Measurements from ENCODE around the gene DCTD. TPM values are rescaled to one million over a fixed set of nuclear protein-coding genes. Genes with fewer than 3 reads are reported as not detected.

DCTD gene
- total RNA-seq, 1 experiment from 2014 or later = 168 TPM

GRCh38 chr4:182913036-182913435, 4.2 kb downstream of the DCTD start:
- Mint-ChIP-seq H3K4me1 (ENCODE audit: insufficient read depth, unreplicated experiment) (peaks cover 13% of the 10 kb centered on the region), H3K36me3 (ENCODE audit: insufficient read depth, unreplicated experiment) (peaks cover 57% of the 10 kb centered on the region), H3K27me3 (ENCODE audit: insufficient read depth, unreplicated experiment) (no peaks in the 10 kb centered on the region), H3K27ac (ENCODE audit: low read depth, unreplicated experiment) (no peak overlapping the region), H3K4me3 (ENCODE audit: unreplicated experiment) (no peak overlapping the region), H3K9me3 (ENCODE audit: unreplicated experiment) (no peaks in the 10 kb centered on the region)
- DNase-seq (ENCODE audit: unreplicated experiment) = no peak
- ChIA-PET POLR2A (no interaction called here), CTCF (interaction anchor here (1.0 to 2.5 kb wide), 3 partner anchors 12 to 349 kb away, joined by 4 to 7 read pairs (median 4); no protein-coding TSS in a partner anchor)
- intact Hi-C loops (cut with micrococcal nuclease) = no loop called here
- TF ChIP-seq CTCF (IDR thresholded peaks at IDR 0.05; ENCODE audit: unreplicated experiment) = no peak
- BruUV-seq (replicated peaks) = no TSS peak

- ChIA-PET CTCF (interaction anchor here (0.5 to 1.1 kb wide), 5 partner anchors 17 to 1498 kb away, joined by 3 to 4 read pairs (median 3); no protein-coding TSS in a partner anchor), POLR2A (interaction anchor here (0.9 kb wide), 1 partner anchor 13 kb away, joined by 3 read pairs; no protein-coding TSS in a partner anchor)
- no peak for TF ChIP-seq CTCF (IDR thresholded peaks at IDR 0.05; ENCODE audit: unreplicated experiment)
- peaks cover 3% of the 10 kb centered on the region for H3K4me1 Mint-ChIP-seq (ENCODE audit: insufficient read depth, unreplicated experiment)
- H3K4me3 Mint-ChIP-seq (ENCODE audit: unreplicated experiment) = no peak overlapping the region
- no peaks in the 10 kb centered on the region for H3K9me3 Mint-ChIP-seq (ENCODE audit: unreplicated experiment)
- intact Hi-C loops (cut with micrococcal nuclease) = no loop called here
- no peak for DNase-seq (ENCODE audit: unreplicated experiment)
- BruUV-seq (replicated peaks) = no TSS peak
- no peak overlapping the region for H3K27ac Mint-ChIP-seq (ENCODE audit: low read depth, unreplicated experiment)
- peaks cover 95% of the 10 kb centered on the region for H3K36me3 Mint-ChIP-seq (ENCODE audit: insufficient read depth, unreplicated experiment)
- no peaks in the 10 kb centered on the region for H3K27me3 Mint-ChIP-seq (ENCODE audit: insufficient read depth, unreplicated experiment)
Observed at GRCh38 chr4:182908124-182908523, 9.1 kb downstream of the DCTD start.

- no peak overlapping the region for H3K4me3 Mint-ChIP-seq (ENCODE audit: unreplicated experiment)
- no peak for DNase-seq (ENCODE audit: unreplicated experiment)
- BruUV-seq (replicated peaks) = no TSS peak
- CTCF ChIA-PET = interaction anchor here (0.5 to 0.9 kb wide), 3 partner anchors 18 to 211 kb away, joined by 3 read pairs; no protein-coding TSS in a partner anchor
- no peaks in the 10 kb centered on the region for H3K27me3 Mint-ChIP-seq (ENCODE audit: insufficient read depth, unreplicated experiment)
- no peaks in the 10 kb centered on the region for H3K4me1 Mint-ChIP-seq (ENCODE audit: insufficient read depth, unreplicated experiment)
- POLR2A ChIA-PET = interaction anchor here (0.6 to 0.9 kb wide), 2 partner anchors 9 to 13 kb away, joined by 3 read pairs; no protein-coding TSS in a partner anchor
- H3K9me3 Mint-ChIP-seq (ENCODE audit: unreplicated experiment) = no peaks in the 10 kb centered on the region
- no peak overlapping the region for H3K27ac Mint-ChIP-seq (ENCODE audit: low read depth, unreplicated experiment)
- peaks cover 93% of the 10 kb centered on the region for H3K36me3 Mint-ChIP-seq (ENCODE audit: insufficient read depth, unreplicated experiment)
- intact Hi-C loops (cut with micrococcal nuclease) = no loop called here
- TF ChIP-seq CTCF (IDR thresholded peaks at IDR 0.05; ENCODE audit: unreplicated experiment) = no peak
Observed at GRCh38 chr4:182907396-182907795, 9.8 kb downstream of the DCTD start.

GRCh38 chr4:182906786-182907185, 10.4 kb downstream of the DCTD start:
- Mint-ChIP-seq H3K27ac (ENCODE audit: low read depth, unreplicated experiment) (no peak overlapping the region), H3K4me1 (ENCODE audit: insufficient read depth, unreplicated experiment) (no peaks in the 10 kb centered on the region), H3K9me3 (ENCODE audit: unreplicated experiment) (no peaks in the 10 kb centered on the region), H3K27me3 (ENCODE audit: insufficient read depth, unreplicated experiment) (no peaks in the 10 kb centered on the region), H3K36me3 (ENCODE audit: insufficient read depth, unreplicated experiment) (peaks cover 93% of the 10 kb centered on the region), H3K4me3 (ENCODE audit: unreplicated experiment) (no peak overlapping the region)
- no TSS peak for BruUV-seq (replicated peaks)
- no peak for TF ChIP-seq CTCF (IDR thresholded peaks at IDR 0.05; ENCODE audit: unreplicated experiment)
- intact Hi-C loops (cut with micrococcal nuclease) = no loop called here
- CTCF ChIA-PET = no interaction called here
- POLR2A ChIA-PET = no interaction called here
- no peak for DNase-seq (ENCODE audit: unreplicated experiment)

Data from MCF 10A (cell line).